Osteoblast (primary cell): ENCODE measurements around the gene SHISA9. TPM values are rescaled to one million over a fixed set of nuclear protein-coding genes. Genes with fewer than 3 reads are reported as not detected.
A peak's percentile ranks its signal among the peaks of the same experiment; 100 is the strongest.

Experiments used
- DNase-seq: peaks from one replicate; pipeline ENCODE4 v3.0.0; 2011; ENCODE audit warnings: low spot score, mixed read lengths; ENCODE audit not compliant: insufficient read length; ENCODE audit errors: missing footprints
- H2AFZ ChIP-seq: 2 replicates; pipeline ENCODE4 v1.6.0; 2011; ENCODE audit warnings: mild to moderate bottlenecking, low read length
- H3K27ac ChIP-seq: 2 replicates; pipeline ENCODE4 v1.5.1; 2011; ENCODE audit warnings: mild to moderate bottlenecking, low read depth, low read length, moderate library complexity
- H3K27me3 ChIP-seq: 2 replicates; pipeline ENCODE4 v1.6.0; 2012; ENCODE audit warnings: mild to moderate bottlenecking, control low read depth, inconsistent platforms, low read length, moderate library complexity; ENCODE audit not compliant: insufficient read depth
- H3K36me3 ChIP-seq: 2 replicates; pipeline ENCODE4 v1.5.1; 2011; ENCODE audit warnings: mild to moderate bottlenecking, low read length, control low read depth, moderate library complexity; ENCODE audit not compliant: insufficient read depth
- H3K4me1 ChIP-seq: 2 replicates; pipeline ENCODE4 v1.5.1; 2011; ENCODE audit warnings: mild to moderate bottlenecking, low read length, control low read depth, moderate library complexity; ENCODE audit not compliant: insufficient read depth
- H3K4me2 ChIP-seq: 2 replicates; pipeline ENCODE4 v1.6.0; 2011; ENCODE audit warnings: mild to moderate bottlenecking, low read length; ENCODE audit not compliant: insufficient read depth
- H3K4me3 ChIP-seq: fragments of 200-600 bp; sonication (generic); 3 replicates; pipeline ENCODE4 v1.5.1; 2012; ENCODE audit warnings: mild to moderate bottlenecking, low read length, inconsistent platforms; ENCODE audit not compliant: insufficient read depth
- H3K79me2 ChIP-seq: 2 replicates; pipeline ENCODE4 v1.6.0; 2012; ENCODE audit warnings: mild to moderate bottlenecking, low read length, control low read depth, inconsistent platforms; ENCODE audit not compliant: insufficient read depth
- H3K9me3 ChIP-seq: 2 replicates; pipeline ENCODE4 v1.5.1; 2011; ENCODE audit warnings: low read depth, low read length, control low read depth
- H4K20me1 ChIP-seq: 2 replicates; pipeline ENCODE4 v1.6.0; 2012; ENCODE audit warnings: mild to moderate bottlenecking, low read length, control low read depth; ENCODE audit not compliant: insufficient read depth
- total RNA-seq: library from RNA; depleted of rRNA; stranded (reverse); fragments of >200 nt; gene quantifications from 2 replicates; pipeline ENCODE4 v1.2.3, GENCODE V29; 2012
- TF ChIP-seq, protein P1 (sequence below): IDR thresholded peaks from 2 replicates; pipeline ENCODE4 v1.5.1; 2011; ENCODE audit warnings: mild to moderate bottlenecking, low read depth, low read length, moderate library complexity; ENCODE audit errors: extremely low read depth

SHISA9 gene
- total RNA-seq, 1 donor: under 0.01 TPM

DNA sequence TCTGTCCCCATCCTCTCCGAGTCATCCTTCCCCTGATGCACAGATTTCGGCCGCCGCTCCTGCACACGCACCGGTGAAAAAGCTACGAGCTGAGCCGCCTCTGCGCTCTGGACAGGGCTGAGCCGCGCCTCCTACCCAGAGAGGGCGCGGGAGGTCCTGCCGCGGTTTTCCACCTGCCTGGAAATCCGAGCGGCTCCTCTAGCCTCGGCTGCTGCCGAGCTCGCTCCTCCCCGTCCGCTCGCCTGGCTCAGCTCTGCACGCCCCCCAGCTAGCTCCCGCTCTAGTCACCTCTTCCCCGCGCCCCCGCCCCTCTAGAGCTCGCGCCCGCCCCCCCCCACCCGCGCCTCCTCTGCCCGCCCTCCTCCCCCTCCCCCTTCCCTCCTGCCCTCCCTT lies 198 bp upstream of the SHISA9 start:
- H3K4me2 ChIP-seq: no peak overlapping the region
- no peak overlapping the region for H3K27ac ChIP-seq
- H3K79me2 ChIP-seq: no peaks in the 10 kb centered on the region
- H3K4me3 ChIP-seq: no peak overlapping the region
- no peaks in the 10 kb centered on the region for H4K20me1 ChIP-seq
- H3K9me3 ChIP-seq: no peaks in the 10 kb centered on the region
- TF ChIP-seq, protein P1, sequence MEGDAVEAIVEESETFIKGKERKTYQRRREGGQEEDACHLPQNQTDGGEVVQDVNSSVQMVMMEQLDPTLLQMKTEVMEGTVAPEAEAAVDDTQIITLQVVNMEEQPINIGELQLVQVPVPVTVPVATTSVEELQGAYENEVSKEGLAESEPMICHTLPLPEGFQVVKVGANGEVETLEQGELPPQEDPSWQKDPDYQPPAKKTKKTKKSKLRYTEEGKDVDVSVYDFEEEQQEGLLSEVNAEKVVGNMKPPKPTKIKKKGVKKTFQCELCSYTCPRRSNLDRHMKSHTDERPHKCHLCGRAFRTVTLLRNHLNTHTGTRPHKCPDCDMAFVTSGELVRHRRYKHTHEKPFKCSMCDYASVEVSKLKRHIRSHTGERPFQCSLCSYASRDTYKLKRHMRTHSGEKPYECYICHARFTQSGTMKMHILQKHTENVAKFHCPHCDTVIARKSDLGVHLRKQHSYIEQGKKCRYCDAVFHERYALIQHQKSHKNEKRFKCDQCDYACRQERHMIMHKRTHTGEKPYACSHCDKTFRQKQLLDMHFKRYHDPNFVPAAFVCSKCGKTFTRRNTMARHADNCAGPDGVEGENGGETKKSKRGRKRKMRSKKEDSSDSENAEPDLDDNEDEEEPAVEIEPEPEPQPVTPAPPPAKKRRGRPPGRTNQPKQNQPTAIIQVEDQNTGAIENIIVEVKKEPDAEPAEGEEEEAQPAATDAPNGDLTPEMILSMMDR: no peak
- peaks cover 48% of the 10 kb centered on the region for H3K27me3 ChIP-seq
- no peaks in the 10 kb centered on the region for H3K4me1 ChIP-seq
- no peaks in the 10 kb centered on the region for H3K36me3 ChIP-seq
- DNase-seq: peak; percentile 56
- H2AFZ ChIP-seq: no peak overlapping the region

DNA sequence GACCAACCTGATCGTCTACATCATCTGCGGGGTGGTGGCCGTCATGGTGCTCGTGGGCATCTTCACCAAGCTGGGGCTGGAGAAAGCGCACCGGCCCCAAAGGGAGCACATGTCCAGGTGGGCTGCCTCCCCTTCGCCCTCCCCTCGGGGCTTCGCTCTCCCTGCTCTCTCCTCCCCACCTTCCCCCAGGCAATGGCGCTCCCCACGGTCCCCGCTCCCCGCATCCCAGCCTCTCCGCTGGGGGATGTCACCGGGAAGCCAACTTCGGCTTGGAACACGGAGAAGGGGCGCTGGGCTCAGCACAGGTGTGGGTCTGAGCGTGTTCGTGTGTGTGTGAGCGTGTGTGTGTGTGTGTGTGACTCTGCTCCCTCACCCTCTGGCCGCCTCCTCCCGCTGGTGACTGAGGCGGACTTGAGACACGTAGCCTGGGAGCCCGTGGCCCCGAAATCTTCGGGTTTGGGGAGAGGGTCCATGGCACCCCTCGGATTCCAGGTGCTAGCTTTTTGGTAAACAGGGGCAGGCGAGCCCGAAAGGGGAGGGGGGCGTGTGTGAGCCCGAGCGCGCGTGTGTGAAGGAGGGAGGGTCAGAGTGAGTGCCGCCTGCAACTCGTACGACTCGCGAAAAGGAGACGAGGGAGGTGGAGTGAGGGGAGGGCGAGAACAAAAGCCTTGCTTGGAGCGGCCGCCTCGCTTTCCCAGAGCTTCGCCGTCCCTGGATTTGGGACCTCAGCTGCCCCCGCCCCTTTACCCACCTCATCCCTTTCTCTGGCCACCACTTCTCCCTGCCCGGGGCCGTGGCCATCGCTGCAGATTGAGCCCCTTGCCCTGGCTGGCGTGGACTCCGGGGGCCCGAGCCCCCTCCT lies 1.3 kb downstream of the SHISA9 start:
- Histone ChIP-seq H3K79me2 (no peaks in the 10 kb centered on the region), H3K27me3 (peaks cover 48% of the 10 kb centered on the region), H2AFZ (no peak overlapping the region), H3K36me3 (no peaks in the 10 kb centered on the region), H3K4me2 (no peak overlapping the region), H3K4me1 (no peaks in the 10 kb centered on the region), H3K27ac (no peak overlapping the region), H3K9me3 (no peaks in the 10 kb centered on the region), H4K20me1 (no peaks in the 10 kb centered on the region), H3K4me3 (no peak overlapping the region)
- no peak for DNase-seq
- TF ChIP-seq, protein P1: no peak

DNA sequence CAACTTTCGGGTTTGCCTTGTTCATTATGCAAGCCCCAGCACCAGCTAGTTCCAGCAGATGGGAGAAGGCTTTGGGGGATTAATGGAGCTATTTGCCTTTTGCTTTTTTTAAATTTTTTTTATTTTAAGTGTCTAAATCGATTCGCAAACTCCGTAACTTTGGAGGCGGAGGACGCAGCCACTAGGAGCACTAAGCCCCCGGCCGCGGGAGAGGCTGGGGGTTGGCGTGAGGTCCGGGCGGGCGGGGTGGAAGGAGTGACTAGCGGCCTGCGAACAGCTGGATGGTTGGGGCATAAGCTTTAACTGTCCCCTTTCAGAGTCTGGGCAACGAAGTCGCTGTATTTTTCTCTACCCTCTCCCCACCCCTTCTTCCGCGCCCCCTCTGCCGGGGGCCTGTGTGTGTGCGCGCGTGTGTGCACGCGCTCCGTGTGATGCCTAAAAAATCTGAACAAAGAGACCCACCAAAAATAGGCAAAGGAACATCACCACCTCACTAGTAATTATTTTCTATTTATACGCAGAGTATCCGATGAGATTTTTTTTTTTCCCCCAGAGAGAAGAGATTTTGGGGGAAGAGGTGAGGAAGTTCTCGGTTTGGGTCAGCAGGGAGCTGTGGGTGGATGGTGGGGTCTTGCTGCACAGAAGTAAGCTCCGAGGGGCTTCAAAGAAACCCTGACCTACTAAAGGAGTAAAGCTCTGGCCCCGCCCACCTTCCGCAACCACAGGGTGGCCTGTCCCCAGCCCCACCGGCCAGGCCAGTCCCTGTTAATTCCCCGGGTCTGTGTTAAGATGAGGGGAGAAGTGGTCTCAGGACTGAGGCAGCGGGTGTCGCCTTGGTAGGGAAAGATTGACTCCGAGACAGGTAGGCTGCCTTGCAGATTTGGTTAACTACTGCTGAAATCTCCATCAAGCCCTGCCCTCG lies 2.3 kb downstream of the SHISA9 start:
- Histone ChIP-seq H3K27me3 (peaks cover 48% of the 10 kb centered on the region), H3K79me2 (no peaks in the 10 kb centered on the region), H4K20me1 (no peaks in the 10 kb centered on the region), H3K9me3 (no peaks in the 10 kb centered on the region), H3K4me3 (no peak overlapping the region), H3K27ac (no peak overlapping the region), H2AFZ (no peak overlapping the region), H3K36me3 (no peaks in the 10 kb centered on the region), H3K4me1 (no peaks in the 10 kb centered on the region), H3K4me2 (no peak overlapping the region)
- DNase-seq: no peak
- TF ChIP-seq, protein P1: no peak

DNA sequence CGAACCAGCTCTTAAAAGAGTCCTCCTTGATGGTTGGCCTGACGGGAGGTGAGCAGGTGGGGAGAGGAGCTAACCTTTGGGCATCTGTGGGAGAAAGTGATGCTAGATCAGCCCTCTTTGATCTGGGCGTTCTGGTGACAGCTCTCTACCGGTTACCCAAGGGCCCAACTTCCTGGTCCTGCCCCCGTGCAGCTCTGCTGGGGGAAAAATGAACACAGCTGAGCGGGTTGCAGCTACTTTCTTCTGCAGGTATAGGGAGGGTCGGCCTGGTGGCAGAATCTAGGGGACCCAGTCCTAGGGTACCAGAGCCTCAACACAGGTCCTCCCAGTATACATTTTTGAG lies 2.9 kb downstream of the SHISA9 start:
- Histone ChIP-seq H2AFZ (no peak overlapping the region), H3K36me3 (no peaks in the 10 kb centered on the region), H3K27ac (no peak overlapping the region), H3K4me3 (no peak overlapping the region), H3K27me3 (peaks cover 43% of the 10 kb centered on the region), H3K4me2 (no peak overlapping the region), H3K79me2 (no peaks in the 10 kb centered on the region), H3K4me1 (no peaks in the 10 kb centered on the region), H3K9me3 (no peaks in the 10 kb centered on the region), H4K20me1 (no peaks in the 10 kb centered on the region)
- TF ChIP-seq, protein P1: no peak
- DNase-seq: no peak
